NCI-H1105 (cell line): Measurements from ENCODE around the gene MBTPS1.

Source experiments
- DNase-seq: peaks from one replicate; lab custom pipeline; 2025; lab: John Stamatoyannopoulos, UW

The MBTPS1 gene

DNA sequence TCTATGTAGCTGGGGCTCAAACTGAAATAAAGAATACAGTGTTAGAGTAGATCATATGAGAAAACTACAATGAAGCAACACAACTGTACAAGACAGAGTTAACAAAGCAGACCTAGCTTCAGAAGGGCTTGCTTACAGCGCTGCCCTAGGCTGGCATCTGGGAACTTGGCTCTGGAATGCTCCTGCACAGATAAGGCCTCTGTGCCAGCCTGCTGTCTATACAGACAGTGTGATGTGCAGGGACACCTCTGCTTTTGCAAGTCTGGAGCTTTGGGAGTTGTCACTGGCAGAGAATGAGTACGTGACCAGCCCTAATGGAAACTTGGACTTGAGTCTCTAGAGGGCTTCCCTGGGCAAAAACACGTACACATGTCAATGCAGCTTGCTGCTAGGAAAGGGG, 42.0 kb downstream of the MBTPS1 start:
- no peak for DNase-seq

DNA sequence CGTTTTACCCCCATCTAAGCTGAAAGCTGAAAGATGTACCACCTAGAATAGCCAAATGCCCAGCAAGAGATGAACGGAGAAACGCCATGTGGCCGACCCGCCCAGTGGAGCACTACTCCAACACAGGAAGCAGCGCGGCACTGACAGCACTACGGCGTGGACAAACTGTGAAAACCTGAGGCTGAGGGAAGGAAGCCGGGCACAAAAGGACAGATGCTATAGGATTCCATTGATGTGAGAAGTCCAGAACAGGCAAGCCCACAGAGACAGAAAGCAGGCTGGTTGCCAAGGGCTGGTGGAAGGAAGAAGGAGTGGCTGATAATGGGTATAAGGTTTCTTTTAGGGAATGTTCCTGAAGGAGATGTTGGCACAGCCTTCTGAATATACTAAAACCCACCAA, 44.7 kb downstream of the MBTPS1 start:
- no peak for DNase-seq

DNA sequence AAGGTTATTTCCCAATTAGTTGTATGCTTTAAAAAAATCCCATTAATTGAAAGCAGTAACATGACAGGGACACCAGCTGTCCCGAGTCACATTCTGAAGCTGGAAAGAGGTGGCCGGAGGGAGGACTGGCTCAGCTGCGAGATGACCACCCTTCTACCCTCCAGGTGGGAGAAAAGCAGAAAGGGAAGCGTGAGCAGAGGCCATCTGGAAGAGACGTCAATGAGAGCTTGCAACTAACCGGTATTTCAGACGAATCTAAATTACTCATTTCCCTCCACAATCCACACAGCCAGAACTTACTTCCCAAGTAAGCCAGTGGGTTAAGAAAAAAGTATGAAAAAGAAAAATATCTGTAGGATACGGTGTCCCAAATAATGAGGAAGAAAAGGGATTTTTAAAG, 45.6 kb downstream of the MBTPS1 start:
- DNase-seq: no peak

DNA sequence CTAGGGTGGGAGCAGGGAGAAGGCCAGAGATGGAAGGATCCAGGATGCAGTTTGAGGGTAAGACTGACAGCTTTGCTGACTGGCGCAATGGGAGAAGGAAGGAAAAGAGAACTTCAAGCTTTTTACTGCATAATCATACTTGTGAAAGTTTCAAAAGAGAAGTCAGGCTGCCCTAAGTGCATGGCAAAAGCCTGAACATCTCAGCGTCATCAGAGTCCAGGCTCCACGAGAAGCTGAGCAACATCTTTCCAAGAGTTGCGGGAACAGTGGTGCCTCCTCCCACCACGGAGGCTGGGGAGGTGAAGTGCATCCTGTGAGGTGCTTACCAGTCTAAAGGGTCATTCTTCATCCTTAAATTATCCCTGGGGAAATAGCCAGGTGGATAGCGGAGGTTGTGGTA, 47.2 kb downstream of the MBTPS1 start:
- no peak for DNase-seq

DNA sequence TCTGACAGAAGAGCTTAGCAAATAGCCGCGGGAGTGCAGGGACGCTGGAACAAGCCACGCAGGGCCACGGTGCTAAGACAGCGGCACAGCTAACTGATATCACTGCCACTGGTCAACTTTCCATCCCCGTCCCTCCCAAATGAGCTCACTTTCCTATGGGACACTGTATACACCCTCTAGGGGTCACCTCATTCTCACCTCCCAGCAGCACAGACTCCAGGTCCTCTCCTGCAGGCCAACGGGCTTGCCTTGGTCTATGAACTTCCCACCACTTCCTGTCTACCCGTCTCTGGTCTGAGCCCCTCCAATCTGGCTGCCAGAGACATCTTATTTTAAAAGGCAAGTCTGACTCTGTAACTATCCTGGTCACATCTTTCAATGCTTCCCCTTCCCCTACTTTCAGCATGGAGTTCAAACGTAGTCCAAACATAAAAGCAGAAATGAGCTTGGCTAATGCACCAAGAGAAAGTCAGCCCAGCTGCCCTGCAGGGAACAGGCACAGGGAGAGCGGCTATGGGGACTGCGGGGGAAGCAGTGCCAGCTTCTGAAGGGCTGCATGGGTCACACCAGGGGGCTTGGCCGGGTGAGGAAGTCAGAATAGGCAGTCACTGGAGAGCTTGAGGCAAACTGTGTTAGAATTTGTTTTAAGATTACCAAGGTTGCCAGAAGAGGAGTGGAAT, 47.8 kb downstream of the MBTPS1 start:
- DNase-seq: no peak

DNA sequence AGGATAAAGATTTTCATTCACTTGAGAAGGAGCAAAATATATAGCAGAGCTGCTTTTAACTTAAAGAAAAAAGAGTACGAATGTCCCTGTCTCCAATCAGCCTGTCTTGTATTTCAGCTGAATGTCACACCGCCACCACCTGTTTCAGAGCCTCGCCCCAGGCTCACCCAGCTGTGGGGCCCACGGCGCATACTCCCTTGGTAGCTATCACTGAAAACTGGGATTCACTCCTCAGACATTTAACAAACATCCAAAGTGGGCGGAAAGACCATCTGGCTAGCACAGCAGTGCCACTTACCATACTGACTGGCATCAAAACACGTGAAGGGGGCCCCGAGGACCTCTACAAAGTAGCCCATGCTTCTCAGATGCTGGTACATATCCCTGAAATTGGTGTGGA, 48.7 kb downstream of the MBTPS1 start:
- DNase-seq: no peak

DNA sequence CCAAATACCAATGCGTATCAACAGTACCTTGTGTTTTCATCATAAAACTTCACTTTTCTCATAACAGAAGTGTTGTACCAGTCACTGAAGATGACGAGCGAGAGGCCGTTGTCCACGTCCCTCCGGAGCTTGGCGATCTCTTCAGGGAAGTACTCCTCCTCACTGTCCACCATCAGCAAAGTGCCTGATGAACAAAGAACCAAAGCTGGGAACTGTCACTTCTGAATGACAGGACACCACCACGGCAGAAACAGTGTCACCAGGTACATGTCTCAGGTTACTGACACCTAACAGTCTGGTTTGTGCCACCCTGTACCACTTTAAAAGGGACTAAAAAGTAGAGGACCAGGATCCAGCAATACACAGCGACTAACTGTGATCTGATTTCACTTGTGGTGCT, 49.1 kb downstream of the MBTPS1 start:
- no peak for DNase-seq

DNA sequence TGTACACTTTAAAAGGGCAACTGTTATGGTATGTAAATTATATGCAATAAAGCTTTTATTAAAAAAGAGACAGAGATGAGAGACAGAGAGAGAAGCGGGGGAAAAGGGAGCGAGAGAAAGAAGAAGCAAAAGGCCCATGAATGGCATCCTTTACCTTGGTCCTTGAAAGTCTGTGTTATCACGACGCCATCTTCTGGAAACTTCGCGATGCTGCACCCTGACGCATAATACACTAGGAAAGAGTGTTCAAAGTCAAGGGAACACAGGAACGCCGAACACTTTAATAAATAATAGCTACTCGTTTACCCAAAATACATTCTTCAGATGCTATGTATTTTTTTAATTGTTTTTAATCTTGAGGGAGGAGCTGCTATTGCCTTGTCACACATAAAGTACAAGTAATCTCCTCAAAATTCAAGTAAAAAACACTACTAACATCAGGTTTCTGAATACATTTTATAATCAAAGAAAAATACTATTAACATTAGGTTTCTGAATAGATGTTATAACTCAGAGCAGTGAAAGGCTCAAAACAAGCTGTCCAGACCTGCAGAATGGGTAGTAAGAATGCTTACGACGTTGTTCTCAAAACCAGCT, 51.1 kb downstream of the MBTPS1 start:
- peak; percentile 21 for DNase-seq

DNA sequence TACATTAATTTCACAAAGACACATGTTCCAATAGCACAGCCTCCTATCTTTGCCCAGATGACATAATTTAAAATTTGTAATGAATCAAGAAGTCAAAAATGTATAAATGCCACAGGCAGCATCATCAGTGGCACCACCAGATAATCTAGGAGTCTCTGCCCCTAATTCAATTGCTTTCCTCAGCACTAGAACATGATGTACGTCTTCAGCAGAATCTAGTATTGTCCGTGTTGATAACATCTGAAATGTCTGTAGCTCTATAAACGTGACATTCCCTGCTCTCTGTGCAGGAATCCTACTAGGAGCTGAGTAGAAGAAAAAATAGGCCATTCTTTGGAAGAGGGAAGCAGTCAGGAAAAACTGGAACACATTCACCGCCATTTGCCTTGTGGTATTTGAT, 52.8 kb downstream of the MBTPS1 start:
- no peak for DNase-seq

DNA sequence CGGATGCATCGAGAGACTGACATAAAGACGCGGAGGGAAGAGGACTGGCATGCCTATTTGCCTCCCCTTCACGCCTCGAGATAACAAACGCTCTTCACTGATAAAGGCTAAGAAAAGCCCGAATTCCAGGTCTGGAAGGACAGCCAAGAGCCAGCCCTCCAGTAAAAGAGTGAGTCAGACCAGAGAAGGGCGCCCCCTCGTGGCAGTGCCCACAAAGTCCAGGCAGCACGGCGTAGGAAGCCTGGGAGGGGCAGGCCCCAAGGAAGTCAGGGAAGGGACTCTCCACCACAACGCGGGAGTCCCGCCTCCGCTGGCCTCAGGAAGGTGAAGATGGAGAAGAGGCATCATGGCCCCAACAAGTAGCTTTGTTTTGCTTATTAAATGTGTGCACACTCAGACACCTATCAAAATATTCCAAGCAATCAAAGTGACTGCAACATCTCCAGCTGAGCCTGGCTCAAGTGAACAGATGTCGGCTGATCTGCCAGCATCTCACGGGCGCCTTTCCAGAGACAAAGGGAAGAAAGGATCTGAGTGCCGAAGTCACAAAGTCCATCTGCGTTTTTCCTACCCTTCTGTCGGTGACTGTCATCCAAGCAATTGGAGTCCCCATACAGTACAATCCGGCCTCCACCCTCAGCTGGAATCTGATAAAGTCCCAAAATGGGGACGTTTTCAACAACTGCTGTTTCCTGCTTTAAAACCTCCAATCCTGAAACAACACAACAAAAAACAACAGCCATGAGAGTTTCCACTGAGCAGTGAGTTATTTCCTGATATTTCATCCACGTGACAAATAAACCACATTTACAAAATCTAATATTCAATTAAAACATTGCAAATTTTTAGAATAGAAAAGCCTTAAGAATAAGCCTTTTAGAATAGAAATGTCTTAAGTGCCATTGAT, 53.8 kb downstream of the MBTPS1 start:
- peak; percentile 13 for DNase-seq

DNA sequence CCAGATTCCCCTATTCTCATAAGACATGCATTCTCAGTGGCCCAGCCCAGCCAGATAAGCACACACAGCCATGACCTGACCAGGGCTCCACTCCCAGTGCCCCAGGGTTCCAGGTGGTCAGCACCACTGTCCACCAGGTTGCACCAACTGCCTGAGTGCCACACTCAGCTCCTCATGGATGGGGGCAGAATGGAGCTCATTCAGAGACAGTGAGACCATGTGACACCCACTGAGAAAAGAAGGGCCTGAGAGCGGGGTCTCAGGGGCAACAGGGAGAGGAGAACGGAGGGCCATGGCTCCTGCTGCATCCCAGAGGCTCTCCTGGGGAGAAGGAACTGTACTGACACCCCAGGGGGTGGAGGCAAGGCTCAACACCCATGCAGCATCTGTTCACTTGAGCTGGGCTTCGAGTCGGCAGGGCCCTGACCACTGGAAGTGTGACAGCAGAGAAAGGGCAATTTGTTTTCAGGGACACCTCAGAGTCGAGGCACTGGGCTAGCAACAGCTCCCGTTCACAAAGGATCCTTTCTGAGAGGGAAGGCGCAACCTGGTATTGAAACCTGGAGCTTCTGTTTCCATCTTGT, 55.4 kb downstream of the MBTPS1 start:
- DNase-seq: no peak

DNA sequence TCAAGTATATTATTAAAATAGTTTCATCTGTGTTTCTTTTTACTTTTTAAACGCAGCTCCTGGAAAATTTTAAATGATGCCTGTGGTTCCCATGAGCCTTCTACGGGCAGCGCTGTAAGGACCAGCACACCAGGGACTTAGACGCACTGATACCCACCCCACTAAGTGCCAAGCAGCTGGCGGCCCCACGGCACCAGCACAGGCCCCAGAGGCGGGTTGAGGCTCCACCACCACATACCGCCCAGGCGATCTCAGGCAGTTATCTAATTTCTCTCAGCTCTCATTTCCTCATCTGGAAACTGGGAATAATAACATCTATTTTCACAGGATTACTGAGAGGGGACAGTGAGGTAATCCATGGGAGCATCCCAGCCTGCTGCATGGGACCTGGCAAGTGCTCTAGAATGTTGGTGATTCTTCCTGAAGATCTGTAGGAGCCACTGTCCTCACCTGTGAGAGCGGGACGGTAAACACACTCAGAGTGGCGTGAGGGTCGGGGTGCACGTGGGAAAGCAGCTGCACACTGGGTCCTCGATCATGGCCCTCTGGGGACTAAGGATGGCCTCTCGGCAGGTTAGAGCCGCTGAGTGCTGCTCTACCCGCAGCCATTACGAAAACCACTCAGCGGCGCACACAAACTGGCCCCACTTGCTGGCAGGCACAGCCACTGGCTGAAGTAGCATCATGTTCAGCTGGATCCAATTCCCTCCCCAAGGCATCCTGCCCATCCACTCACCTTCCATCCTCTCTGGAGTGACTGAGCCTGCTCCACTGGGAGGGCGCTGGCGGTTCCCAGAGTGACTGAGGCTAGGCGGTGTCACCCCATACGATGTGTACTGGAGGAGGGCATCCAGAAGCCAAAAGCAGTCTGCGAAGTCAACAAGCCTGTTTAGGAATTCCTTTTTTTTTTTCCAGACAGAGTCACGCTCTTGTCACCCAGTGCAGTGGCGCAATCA, 56.5 kb downstream of the MBTPS1 start:
- DNase-seq: no peak

DNA sequence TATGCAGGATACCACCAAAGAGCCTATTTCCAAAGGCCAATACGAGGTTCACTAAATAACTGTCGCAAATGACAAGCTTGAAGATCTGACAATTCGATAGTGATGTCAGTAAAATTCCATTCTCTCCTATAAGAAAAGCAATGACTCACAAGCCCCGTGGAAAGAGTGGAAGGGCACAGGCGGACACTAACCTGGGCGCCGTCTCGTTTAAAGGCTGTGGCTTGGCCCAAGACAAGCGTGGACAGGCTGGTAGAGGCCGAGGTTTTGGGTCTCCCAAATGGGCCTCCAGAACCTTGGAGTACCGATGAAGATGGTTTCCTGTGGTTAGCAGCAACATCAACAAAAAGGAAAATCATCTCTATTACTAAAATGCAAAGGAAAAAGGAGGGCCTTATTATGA, 57.6 kb downstream of the MBTPS1 start:
- DNase-seq: no peak

DNA sequence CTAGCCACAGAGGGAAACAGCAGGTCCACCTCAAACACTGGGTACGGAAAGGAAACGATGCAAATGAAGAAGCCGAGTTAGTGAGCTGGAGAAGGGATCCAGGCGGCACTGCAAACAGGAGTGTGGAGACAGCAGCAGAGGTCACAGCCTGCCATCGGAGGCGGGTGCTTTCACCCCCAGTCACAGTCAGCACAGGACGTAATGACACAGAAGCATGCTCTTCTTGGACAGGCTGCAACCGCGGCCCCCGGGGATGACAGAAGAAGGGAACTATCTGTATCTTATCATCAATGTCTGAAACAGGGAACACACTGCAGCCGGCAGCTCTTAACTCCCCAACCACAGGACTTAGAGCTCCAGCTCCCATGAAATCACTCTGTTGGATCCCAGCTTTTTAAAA, 58.1 kb downstream of the MBTPS1 start:
- no peak for DNase-seq

DNA sequence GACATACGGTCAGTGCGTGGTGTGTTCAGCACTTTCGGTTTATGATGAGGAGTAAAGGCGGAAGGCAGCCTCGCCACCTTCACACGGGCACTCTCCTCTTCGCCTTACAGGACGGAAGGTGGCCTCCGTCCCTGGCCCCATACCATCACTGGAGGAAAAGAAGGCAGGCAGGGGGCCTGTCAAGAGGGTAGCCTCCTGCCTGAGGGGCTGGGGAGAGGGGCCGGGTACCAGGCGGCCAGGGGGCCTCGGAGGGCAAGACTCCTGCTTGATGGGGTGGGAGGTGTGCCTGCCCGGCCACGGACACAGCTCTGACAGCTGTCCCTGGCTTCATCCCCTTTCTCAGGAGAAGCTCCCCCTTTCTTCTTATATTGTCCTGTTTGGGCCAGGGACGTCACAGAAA, 58.5 kb downstream of the MBTPS1 start:
- no peak for DNase-seq

DNA sequence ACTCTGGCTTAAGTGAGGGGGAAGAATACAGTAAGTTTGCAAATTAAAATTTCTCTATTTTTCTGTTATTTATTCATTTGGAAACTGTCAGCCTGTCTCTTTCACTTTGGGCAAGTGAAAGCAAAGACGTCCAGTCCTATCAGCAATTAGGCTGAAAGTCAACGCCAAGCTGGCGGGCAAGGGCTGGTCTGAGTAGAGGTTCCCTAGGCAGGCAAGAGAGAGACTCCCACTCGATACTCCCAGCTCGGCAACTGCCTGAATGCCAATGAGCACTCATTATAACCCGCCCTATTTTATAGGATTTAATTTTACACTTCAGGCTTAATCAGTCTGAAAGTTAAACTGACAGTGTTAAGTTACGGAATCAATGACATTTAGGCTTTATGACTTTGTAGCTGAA, 59.8 kb downstream of the MBTPS1 start:
- no peak for DNase-seq

DNA sequence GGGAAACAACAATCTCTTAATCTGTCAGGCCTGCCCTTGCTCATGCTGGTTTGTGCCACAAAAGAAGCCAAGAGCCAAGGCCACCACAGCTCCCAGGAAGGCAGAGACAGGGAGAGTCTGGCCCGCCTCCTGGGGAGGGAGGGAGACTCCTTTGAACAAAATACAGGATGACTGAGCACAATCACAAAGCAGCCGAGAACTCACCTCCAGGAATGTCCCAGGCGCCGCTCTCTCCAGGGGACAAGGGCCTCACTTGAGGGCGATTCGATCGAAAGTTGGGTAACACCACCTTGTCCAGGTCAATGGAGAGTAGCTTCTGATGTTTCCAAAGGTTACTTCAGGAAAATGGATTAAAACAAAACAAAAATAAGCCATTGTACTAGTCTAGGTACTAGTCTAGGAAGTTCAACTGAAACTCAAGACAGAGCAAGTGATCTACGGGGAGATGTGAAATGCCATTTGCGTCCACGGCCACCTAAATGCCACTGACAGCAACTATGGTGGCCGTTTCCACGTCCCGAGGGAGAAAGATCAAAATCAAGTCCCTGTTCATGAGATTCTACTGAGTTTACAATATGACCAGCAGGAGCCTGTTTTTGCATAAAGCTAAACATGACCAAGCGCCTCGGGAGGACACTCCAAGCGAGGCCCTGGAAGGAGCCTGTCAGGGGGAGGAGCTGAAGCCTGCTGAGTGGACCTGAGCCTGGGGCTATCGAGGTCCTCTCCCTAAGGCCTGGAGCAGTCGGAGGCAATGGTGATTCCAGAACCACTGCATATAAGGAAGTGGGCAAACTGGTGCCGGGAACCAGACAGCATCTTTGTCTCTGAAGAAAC, 60.7 kb downstream of the MBTPS1 start:
- no peak for DNase-seq

DNA sequence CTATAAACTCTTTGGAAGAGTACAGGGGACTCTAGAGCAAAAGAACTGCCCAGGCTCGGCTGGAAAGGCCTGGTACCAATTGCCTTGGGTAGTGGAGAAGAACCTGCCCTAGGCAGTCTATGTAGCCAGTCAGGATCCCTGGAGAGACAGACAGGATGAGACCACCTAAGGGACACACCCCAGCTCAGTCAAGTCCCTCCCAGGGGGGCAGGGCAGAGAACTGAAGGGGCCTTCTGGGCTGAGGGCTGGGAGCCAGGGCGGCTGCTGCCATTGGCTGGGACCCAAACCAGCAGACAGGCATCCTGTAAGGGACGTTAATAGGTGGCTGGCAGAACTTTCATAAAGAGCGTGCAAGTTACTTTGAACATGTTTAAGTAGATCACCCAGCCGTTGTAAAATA, 61.4 kb downstream of the MBTPS1 start:
- DNase-seq: no peak

DNA sequence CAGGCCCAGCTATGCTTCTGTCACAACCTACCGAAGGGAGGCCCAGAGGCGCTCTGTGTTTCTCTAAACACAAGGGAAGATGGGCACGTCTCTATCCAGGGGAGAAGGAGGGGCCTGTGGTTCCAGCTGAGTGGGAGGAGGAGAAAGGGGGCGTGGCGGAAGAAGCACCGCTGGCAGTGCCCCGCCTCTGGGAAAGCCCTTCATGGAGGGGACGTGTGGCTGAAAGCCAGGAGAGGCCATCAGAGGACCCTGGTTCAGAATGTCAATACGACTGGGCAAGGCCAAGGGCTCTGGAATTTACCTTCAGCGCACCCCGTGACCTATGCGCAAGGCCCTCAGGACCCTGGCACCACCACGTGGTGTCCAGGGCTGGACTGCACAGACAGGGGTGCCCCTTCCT, 61.8 kb downstream of the MBTPS1 start:
- DNase-seq: no peak

DNA sequence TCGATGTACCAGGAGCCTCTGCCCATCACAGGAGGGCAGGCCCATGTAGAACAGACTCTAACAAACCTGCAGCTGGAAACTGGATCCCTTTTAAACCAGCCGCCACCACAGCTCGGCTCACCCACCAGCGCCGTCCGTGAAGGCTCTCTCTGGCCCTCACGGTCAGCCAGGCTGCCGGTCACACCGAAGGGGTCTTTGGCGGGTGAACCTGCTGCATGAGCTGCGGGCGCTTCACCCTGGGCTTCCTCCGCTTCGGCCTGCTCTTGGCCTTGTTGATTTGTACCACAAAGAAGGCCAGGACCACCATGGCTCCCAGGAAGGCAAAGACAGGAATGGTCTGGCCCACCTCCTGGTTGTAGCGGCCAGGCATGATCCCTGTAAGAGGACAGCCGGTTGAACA, 62.5 kb downstream of the MBTPS1 start:
- DNase-seq: no peak

DNA sequence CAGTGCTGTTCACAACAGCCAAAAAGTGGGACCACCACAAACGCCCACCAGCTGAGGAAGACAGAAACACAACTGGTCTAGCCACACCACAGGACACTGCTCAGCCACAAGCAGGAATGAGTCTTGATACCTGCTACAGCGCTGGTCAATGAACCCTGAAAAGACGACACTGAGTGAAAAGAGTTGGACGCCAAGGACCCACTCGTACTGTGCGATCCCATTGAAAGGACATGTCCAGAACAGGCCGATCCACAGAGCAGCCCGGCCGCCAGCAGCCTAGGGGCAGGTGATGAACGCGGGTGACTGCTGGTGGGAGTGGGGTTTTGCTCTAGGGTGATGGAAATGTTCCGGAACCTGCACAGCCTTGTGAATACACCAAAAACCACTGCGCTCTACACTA, 63.5 kb downstream of the MBTPS1 start:
- DNase-seq: no peak
